Measurements from ENCODE around the gene ARHGDIA.

Gene ARHGDIA

GRCh38 chr17:81858967-81859905, 11.9 kb downstream of the ARHGDIA start:
- Histone ChIP-seq H3K4me3 (ENCODE audit: low read depth, low read length) (peak overlapping the region; percentile 86), H3K9ac (ENCODE audit: low read length) (peak overlapping the region; percentile 90), H3K36me3 (ENCODE audit: control insufficient read depth, insufficient read depth, low read length) (peaks cover 58% of the 10 kb centered on the region), H3K27me3 (ENCODE audit: control insufficient read depth, insufficient read depth, low read length) (no peaks in the 10 kb centered on the region), H3K4me1 (ENCODE audit: control insufficient read depth, insufficient read depth, low read length) (peaks cover 9% of the 10 kb centered on the region), H3K27ac (ENCODE audit: low read depth, low read length) (peak overlapping the region; percentile 93; the same call in 1 of the 2 replicates), H3K9me3 (ENCODE audit: control insufficient read depth, insufficient read depth, low read depth, low read length) (no peaks in the 10 kb centered on the region)

GRCh38 chr17:81858170-81858966, 12.8 kb downstream of the ARHGDIA start:
- H3K36me3 ChIP-seq (ENCODE audit: control insufficient read depth, insufficient read depth, low read length), result peaks cover 58% of the 10 kb centered on the region
- H3K9ac ChIP-seq (ENCODE audit: low read length), result peak overlapping the region; percentile 90
- peak overlapping the region; percentile 86; the same call in 1 of the 2 replicates for H3K4me3 ChIP-seq (ENCODE audit: low read depth, low read length)
- H3K9me3 ChIP-seq (ENCODE audit: control insufficient read depth, insufficient read depth, low read depth, low read length), result no peaks in the 10 kb centered on the region
- H3K27me3 ChIP-seq (ENCODE audit: control insufficient read depth, insufficient read depth, low read length), result no peaks in the 10 kb centered on the region
- peaks cover 9% of the 10 kb centered on the region for H3K4me1 ChIP-seq (ENCODE audit: control insufficient read depth, insufficient read depth, low read length)
- no peak overlapping the region for H3K27ac ChIP-seq (ENCODE audit: low read depth, low read length)

GRCh38 chr17:81854974-81855774, 16.0 kb downstream of the ARHGDIA start:
- Histone ChIP-seq H3K27me3 (ENCODE audit: control insufficient read depth, insufficient read depth, low read length) (no peaks in the 10 kb centered on the region), H3K9me3 (ENCODE audit: control insufficient read depth, insufficient read depth, low read depth, low read length) (no peaks in the 10 kb centered on the region), H3K4me3 (ENCODE audit: low read depth, low read length) (no peak overlapping the region), H3K4me1 (ENCODE audit: control insufficient read depth, insufficient read depth, low read length) (peaks cover 9% of the 10 kb centered on the region), H3K36me3 (ENCODE audit: control insufficient read depth, insufficient read depth, low read length) (peaks cover 77% of the 10 kb centered on the region), H3K27ac (ENCODE audit: low read depth, low read length) (no peak overlapping the region), H3K9ac (ENCODE audit: low read length) (no peak overlapping the region)

GRCh38 chr17:81852237-81852636, 18.9 kb downstream of the ARHGDIA start:
- Histone ChIP-seq H3K9me3 (ENCODE audit: control insufficient read depth, insufficient read depth, low read depth, low read length) (no peaks in the 10 kb centered on the region), H3K4me1 (ENCODE audit: control insufficient read depth, insufficient read depth, low read length) (no peaks in the 10 kb centered on the region), H3K9ac (ENCODE audit: low read length) (no peak overlapping the region), H3K27me3 (ENCODE audit: control insufficient read depth, insufficient read depth, low read length) (no peaks in the 10 kb centered on the region), H3K27ac (ENCODE audit: low read depth, low read length) (no peak overlapping the region), H3K4me3 (ENCODE audit: low read depth, low read length) (no peak overlapping the region), H3K36me3 (ENCODE audit: control insufficient read depth, insufficient read depth, low read length) (peaks cover 69% of the 10 kb centered on the region)

- H3K36me3 ChIP-seq (ENCODE audit: control insufficient read depth, insufficient read depth, low read length), result peaks cover 73% of the 10 kb centered on the region
- no peaks in the 10 kb centered on the region for H3K27me3 ChIP-seq (ENCODE audit: control insufficient read depth, insufficient read depth, low read length)
- H3K9ac ChIP-seq (ENCODE audit: low read length), result no peak overlapping the region
- H3K4me1 ChIP-seq (ENCODE audit: control insufficient read depth, insufficient read depth, low read length), result no peaks in the 10 kb centered on the region
- no peak overlapping the region for H3K4me3 ChIP-seq (ENCODE audit: low read depth, low read length)
- no peak overlapping the region for H3K27ac ChIP-seq (ENCODE audit: low read depth, low read length)
- no peaks in the 10 kb centered on the region for H3K9me3 ChIP-seq (ENCODE audit: control insufficient read depth, insufficient read depth, low read depth, low read length)
These were observed 19.7 kb downstream of the ARHGDIA start for GRCh38 chr17:81851423-81851822.

- H3K4me3 ChIP-seq (ENCODE audit: low read depth, low read length), result no peak overlapping the region
- H3K36me3 ChIP-seq (ENCODE audit: control insufficient read depth, insufficient read depth, low read length), result peaks cover 77% of the 10 kb centered on the region
- H3K9me3 ChIP-seq (ENCODE audit: control insufficient read depth, insufficient read depth, low read depth, low read length), result no peaks in the 10 kb centered on the region
- no peak overlapping the region for H3K27ac ChIP-seq (ENCODE audit: low read depth, low read length)
- H3K4me1 ChIP-seq (ENCODE audit: control insufficient read depth, insufficient read depth, low read length), result no peaks in the 10 kb centered on the region
- no peaks in the 10 kb centered on the region for H3K27me3 ChIP-seq (ENCODE audit: control insufficient read depth, insufficient read depth, low read length)
- no peak overlapping the region for H3K9ac ChIP-seq (ENCODE audit: low read length)
These were observed 21.7 kb downstream of the ARHGDIA start for GRCh38 chr17:81849457-81849856.

GRCh38 chr17:81846743-81847689, 24.1 kb downstream of the ARHGDIA start:
- Histone ChIP-seq H3K27ac (ENCODE audit: low read depth, low read length) (no peak overlapping the region), H3K4me1 (ENCODE audit: control insufficient read depth, insufficient read depth, low read length) (no peaks in the 10 kb centered on the region), H3K27me3 (ENCODE audit: control insufficient read depth, insufficient read depth, low read length) (no peaks in the 10 kb centered on the region), H3K9ac (ENCODE audit: low read length) (no peak overlapping the region), H3K4me3 (ENCODE audit: low read depth, low read length) (no peak overlapping the region), H3K9me3 (ENCODE audit: control insufficient read depth, insufficient read depth, low read depth, low read length) (no peaks in the 10 kb centered on the region), H3K36me3 (ENCODE audit: control insufficient read depth, insufficient read depth, low read length) (peaks cover 76% of the 10 kb centered on the region)

GRCh38 chr17:81845881-81846742, 25.0 kb downstream of the ARHGDIA start:
- Histone ChIP-seq H3K9me3 (ENCODE audit: control insufficient read depth, insufficient read depth, low read depth, low read length) (no peaks in the 10 kb centered on the region), H3K27me3 (ENCODE audit: control insufficient read depth, insufficient read depth, low read length) (no peaks in the 10 kb centered on the region), H3K4me1 (ENCODE audit: control insufficient read depth, insufficient read depth, low read length) (no peaks in the 10 kb centered on the region), H3K4me3 (ENCODE audit: low read depth, low read length) (no peak overlapping the region), H3K36me3 (ENCODE audit: control insufficient read depth, insufficient read depth, low read length) (peaks cover 67% of the 10 kb centered on the region), H3K9ac (ENCODE audit: low read length) (no peak overlapping the region), H3K27ac (ENCODE audit: low read depth, low read length) (no peak overlapping the region)

- Histone ChIP-seq H3K36me3 (ENCODE audit: control insufficient read depth, insufficient read depth, low read length) (peaks cover 61% of the 10 kb centered on the region), H3K4me1 (ENCODE audit: control insufficient read depth, insufficient read depth, low read length) (peaks cover 7% of the 10 kb centered on the region; the same call in 1 of the 2 replicates), H3K9ac (ENCODE audit: low read length) (no peak overlapping the region), H3K4me3 (ENCODE audit: low read depth, low read length) (no peak overlapping the region), H3K9me3 (ENCODE audit: control insufficient read depth, insufficient read depth, low read depth, low read length) (no peaks in the 10 kb centered on the region), H3K27ac (ENCODE audit: low read depth, low read length) (no peak overlapping the region), H3K27me3 (ENCODE audit: control insufficient read depth, insufficient read depth, low read length) (no peaks in the 10 kb centered on the region)
These were observed 25.8 kb downstream of the ARHGDIA start for GRCh38 chr17:81845361-81845760.
